ENCODE results near the gene RNFT2.
"Not testable (repeated sequence)": the region's sequence is repeated elsewhere in the genome, so short reads cannot be mapped to it uniquely, and the experiment has no call there.

The RNFT2 gene

DNA sequence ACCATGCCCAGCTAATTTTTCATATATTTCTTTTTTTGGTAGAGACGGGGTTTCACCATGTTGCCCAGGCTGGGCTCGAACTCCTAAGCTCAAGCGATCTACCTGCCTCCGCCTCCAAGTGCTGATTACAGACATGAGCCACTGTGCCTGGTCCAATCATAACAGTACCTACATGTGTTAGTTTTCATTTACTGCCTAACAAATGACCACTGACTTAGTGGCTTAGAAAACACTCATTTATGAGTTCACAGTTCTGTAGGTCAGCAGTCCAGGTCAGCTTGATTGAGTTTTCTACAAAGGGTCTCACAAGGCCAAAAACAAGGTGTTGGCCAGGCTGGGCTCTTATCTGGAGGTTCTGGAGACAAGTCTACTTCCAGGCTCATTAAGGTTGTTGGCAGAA lies 60.6 kb downstream of the RNFT2 start:
- no peak for DNase-seq

DNA sequence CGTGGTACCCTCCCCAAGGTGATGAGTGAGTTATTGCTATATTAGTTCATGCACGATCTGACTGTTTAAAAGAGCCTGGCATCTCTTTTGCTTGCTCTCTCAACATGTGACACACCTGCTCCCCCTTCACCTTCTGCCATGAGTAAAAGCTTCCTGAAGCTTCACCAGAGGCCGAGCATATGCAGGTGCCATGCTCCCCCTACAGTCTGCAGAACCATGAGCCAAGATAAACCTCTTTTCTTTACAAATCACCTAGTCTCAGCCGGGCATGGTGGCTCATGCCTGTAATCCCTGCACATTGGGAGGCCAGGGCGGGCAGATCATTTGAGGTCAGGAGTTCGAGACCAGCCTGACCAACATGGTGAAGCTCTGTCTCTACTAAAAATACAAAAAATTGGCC lies 61.8 kb downstream of the RNFT2 start:
- DNase-seq: no peak

DNA sequence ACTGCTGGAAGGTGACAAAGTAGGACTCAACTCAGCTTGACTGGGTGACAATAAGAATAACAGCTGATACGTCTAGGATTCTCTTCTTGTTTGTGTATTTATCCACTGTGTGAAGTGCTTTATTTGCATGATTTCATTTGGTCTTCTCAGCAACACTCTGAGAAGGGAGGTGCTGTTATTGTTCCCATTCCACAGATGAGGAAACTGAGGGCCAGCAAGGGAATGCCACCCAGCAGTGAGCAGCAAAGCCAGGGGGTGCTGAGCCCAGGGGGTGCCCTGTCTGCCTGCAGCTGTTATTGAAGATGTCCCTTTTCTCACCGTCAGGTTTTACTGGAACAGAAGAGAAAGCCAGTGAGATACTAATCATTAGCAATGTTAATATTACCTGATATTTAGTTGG lies 62.8 kb downstream of the RNFT2 start:
- DNase-seq: no peak

DNA sequence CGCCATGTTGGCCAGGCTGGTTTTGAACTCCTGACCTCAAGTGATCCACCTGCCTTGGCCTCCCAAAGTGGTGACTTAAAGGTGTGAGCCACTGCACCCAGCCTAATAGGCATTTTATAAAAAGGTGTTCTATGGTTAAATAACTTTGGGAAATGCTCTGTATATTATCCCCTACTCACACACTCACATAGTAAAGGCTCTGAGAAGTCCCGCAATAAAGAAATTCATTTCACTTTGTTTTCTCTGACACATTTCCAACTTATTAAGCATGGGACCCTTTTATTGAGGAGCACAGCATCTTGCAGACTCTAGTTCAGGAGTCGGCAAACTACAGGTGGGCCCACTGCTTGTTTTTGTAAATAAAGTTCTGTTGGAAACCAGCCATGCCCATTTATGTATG lies 63.9 kb downstream of the RNFT2 start:
- DNase-seq: no peak

DNA sequence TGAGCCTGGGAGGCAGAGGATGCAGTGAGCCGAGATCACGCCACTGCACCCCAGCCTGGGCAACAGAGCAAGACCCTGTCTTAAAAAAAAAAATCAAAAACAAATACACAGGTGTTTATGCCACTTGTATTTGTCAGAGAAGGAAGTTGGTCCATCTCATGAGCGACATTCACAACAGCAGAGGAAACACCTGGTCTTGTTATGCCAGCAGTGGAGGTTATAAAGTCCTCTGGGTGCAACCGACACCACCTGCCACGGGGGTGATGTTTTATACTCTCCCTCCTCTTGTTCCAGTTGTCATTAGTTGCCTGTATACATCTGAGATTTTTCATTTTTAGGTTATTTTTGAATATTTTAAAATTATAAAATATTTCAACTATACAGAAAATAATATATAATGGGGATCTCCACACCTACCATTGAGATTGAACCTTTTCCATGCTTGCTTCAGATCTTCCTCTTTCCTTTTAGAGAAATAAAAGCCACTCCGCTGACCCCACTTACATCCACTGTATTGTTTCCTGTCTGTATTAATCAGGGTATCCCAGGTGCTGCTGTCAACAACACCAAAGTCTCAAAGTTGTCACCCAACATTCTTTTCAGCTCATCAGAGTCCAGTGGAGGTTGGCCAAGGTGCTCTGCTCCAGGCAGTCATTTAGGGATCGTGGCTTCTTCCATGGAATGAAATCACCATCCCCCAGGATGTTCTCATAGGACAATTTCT lies 65.1 kb downstream of the RNFT2 start:
- no peak for DNase-seq

DNA sequence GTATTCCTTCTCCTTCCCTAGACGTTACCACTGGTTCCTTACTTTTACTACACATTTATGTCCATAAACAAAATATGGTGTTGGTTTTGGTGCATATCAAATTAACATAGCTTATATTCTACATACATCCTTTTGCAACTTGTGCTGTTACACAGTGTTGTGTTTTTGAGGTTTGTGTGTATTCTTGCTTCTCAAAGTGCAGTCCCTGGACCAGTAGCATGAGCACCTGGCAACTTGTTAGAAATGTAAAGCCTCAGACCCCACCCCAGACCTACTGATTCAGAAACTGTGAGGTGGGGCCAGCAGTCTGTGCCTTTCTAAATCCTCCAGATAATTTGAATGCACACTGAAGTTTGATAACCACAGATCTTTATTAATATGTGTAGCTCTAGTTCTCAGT lies 65.9 kb downstream of the RNFT2 start:
- no peak for DNase-seq

DNA sequence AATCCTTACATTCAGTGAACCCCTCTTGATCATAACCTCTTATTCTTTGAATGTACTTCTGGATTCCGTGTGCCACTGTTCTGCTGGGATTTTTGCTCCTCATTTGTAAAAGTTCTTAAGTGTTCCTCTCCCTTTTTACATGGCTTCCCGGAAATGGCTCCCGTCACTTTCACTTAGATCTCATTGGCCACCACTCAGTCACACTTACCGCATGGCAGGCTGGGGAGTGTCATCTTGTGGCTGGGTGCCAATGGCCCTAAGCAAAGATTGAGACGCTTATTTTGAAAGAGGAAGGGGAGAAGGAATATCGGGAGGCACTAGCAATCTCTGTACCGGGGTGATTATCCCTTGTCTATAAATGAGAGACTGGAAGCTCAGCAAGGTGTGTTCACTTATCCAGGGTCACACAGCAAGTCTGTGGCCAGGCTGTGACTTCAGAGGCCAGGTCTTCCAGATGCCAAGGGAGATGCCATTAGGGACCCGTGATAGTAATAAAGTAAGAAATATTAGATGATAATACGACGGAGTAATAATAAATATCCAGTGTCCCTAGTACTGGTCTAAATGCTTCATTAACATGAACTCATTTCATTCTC lies 68.8 kb downstream of the RNFT2 start:
- no peak for DNase-seq

DNA sequence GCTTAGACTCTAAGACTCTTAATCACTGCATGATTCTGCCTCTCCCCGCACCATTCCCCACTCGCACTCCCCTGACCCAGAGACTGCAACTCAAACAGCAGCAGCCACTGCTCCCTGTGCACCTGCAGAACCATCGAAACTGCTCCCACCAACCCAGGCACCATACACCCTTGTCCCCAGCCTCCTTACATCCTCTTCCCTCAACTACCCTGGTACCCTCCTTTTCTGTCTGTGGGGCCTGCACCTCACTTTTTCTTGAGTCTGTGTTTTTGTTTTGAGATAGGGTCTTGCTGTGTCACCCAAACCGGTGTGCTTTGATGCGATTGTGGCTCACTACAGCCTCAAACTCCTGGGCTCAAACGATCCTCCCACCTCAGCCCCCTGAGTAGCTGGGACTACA lies 69.4 kb downstream of the RNFT2 start:
- no peak for DNase-seq

DNA sequence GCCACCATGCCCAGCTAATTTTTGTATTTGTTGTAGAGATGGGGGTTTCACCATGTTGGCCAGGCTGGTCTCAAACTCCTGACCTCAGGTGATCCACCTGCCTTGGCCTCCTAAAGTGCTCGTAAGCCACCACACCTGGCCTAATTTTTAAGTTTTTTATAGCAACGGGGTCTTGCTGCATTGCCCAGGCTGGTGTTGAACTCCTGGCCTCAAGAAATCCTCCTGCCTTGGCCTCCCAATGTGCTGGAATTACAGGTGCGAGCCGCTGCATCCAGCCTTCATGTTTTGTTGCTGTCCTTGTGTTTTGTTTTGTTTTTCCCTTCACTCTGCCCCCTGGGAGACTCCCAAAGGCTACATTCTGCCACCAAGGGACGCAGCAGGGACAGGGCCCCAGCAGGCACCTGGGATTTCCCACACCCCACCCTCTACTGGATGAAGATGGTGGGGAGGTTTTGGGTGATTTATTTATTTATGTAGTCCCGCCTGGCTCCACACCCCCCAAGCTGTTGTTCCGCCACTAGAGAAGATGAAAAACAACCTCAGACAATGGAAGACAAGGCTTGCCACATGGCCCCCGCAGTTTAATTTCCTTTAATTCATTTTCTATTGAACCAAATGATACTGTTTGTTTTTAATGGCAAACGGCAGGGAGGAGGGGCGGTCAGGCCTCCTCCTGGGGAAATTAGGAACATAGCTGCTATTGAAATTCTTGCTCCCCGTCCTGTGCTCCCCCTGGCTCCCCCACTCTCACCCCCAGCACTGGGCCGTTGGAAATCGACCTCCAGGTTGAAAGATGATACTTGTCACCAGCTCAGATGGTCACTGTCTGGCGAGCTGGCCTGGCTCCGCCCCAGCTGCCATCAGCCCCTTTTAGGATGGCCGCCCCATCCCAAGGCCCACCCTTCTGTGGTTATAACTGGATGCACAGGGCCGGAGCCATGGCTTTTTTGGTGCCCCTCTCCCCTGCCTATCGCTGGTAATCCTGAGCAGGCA lies 70.3 kb downstream of the RNFT2 start:
- no peak for DNase-seq

DNA sequence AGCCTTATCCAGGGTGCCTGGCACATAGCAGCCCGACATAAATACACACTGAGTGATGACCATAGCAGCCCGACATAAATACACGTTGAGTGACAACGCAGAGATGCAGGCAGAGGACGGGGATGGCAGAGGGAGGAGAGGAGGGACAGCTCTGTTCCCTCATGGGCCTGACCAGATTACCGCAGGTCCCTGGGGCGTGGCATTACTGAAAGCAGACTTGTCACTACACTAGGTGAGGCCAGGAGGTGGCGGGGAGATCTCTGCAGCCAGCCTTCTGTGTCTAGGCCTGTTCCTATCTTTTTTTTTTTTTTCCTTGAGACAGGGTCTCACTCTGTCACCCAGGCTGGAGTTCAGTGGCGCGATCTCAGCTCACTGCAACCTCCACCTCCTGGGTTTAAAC lies 74.1 kb downstream of the RNFT2 start:
- no peak for DNase-seq

DNA sequence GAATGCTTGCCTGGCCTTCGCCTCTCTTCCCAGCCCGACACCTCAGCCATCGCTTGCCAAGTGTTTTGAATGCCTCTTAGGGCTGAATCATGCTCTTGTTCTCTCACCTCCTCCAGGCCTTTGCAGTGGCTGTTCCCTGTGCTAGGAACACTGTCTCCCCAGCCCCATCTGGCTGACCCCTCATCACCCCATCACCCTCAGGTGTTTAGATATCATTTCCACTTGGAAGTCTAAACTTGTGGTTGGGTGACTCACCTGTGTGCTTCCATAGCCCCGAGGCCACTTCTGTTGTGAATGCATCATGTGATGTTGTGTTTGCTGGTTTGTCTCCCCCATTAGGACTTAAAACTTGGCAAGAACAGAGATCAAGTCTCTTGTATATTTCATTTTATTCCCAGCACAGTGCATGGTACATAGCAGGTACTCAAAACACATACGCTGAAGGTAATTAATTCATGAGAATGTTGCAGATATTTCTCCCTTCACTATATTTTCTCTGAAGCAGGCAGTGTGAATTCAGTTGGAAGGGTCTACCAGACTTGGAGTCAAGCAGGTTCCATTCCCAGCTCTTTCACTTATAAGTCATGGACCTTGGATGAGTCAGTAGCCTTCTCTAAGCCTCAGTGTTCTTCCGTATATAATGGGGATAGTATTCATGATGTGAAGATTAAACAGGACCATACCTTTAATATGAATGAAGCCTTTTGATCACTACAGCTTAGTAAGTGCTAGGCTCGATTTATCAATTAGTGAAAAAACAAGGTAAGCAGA lies 75.3 kb downstream of the RNFT2 start:
- DNase-seq: no peak

DNA sequence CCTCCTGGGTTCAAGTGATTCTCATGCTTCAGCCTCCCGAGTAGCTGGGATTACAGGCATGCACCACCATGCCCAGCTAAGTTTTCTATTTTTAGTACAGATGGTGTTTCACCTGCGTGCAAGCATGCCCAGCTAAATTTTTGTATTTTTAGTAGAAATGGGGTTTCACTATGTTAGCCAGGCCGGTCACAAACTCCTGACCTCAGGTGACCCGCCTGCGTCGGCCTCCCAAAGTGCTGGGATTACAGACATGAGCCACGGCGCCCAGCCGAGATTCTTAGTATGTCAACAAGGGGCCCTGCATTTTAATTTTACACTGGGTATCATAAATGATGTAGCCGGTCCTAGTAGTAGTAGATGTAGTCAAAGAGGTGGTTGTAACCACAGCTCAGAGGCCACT lies 76.7 kb downstream of the RNFT2 start:
- not testable (repeated sequence) for DNase-seq

DNA sequence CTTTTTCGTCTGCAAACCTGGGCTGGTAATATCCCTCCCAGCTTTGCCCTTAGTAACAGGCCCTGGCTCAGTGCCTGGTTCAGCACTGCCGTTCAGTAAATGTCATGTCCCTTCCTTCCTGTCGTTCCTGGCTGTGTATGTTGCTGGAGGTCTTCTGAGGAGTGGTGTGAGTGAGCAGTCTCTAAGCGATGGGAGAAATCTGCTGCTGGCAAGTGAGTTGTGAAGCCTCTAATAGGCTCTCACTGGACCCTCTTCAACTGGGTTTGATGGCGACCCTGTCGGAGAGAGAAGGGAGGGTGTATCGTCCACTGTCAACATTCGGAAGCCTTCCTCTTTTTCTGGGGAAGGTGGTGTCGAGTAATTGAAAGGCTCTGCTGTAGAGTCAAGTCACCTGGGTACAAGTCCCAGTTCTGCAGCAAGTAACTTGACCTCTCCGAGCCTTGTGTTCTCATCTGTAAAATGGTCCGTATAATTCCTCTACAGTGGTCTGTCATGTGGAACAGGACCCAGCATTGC lies 80.3 kb downstream of the RNFT2 start:
- no peak for DNase-seq

DNA sequence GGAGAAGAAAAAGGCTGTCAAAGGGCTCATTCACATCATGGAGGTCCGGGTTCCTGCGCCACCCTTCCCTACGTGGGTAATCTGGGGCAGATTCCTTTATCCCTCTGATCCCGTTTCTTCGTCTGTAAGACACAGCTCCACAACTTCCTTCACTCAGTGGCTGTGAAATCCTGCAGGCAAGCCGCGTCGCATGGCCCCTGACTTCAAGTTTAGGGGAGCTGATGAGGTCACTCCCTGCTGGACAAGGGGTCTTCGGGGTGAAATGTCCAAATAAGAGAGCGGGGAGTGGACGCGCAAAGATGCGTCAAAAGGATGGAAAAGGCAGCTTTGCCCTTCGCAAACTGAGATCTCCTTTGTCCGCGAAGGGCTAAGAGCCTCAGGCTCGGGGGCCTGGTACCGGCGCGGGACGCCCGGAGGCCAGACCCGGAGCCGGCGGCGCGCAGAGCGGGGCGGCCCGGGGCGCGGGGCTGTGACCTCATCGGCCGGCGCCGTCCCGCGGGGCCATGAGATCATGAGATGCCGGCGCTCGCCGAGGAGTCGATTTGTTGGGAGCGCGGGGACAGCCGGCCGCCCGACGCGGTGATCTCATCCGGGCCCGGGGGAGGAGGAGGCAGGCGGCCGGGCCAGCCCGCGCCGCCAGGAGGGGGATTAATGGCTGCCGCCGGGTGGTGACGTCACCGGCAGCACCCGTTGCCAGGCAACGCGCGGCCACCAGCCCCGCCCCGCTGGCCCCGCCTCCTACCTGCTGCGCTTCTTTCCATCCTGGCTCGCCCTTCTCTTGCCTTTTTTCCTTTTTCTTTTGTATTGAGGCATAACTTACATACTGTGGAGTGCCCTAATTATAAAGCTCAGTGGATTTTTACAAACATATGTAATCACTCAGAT lies 81.1 kb downstream of the RNFT2 start:
- peak; percentile 66 for DNase-seq

DNA sequence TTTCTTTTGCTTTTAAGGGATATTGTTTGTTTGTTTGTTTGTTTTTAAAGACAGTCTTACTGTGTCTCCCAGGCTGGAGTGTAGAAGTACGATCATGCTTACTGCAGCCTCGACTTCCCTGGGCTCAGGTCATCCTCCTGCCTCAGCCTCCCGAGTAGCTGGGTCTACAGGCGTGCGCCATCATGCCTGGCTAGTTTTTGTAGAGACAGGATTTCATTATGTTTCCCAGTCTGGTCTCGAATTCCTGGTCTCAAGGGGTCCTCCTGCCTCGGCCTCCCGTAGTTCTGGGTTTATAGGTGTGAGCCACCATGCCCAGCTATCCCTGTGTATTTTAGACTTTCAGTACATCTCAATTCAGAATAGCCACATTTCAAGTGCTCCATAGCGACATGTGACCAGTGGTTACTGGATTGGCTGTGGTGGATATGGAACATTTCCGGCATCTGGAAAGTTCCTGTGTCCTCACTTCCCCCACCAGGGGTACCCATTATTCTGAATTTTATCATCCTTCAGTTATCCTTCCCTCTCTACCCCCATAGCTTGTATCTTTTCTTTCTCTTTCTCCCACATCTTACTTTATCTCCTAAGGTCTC lies 82.0 kb downstream of the RNFT2 start:
- no peak for DNase-seq

DNA sequence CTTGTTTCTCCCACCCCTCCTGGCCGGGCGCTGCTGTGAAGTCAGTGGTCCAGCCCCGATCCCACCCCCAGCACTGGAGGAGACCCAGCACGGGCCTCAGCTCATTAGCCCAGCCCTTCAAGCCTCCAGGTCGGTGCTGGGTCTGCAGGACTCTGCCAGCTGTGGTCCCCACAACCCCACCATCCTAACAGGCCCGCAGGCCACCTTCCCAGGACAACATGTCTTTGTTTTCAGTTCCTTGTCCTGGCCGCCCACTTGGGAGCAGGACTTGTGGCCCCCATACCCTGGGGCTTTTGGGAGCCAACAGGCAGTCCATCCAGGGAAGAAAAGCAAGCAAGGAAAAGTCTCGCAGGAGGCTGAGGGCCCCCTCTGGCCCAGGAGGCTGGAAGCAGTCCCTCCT lies 83.2 kb downstream of the RNFT2 start:
- DNase-seq: no peak

DNA sequence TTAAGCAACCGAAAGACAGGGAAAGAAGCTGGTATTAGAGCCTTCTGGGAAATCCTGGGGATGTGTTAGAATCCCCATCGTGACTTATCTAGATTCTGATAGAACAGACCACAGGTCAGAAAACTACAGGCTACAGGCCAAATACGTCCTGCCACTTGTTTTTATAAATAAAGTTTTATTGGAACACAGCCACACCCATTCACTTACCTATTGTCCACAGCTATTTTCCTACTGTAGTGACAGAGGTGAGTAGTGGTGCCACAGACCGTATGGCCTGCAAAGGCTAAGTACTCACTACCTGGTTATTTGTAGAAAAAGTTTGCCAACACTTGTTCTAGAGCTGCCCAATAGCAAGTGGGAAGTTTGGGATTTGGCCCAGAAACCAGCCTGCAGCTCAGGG lies 89.3 kb downstream of the RNFT2 start:
- DNase-seq: no peak

DNA sequence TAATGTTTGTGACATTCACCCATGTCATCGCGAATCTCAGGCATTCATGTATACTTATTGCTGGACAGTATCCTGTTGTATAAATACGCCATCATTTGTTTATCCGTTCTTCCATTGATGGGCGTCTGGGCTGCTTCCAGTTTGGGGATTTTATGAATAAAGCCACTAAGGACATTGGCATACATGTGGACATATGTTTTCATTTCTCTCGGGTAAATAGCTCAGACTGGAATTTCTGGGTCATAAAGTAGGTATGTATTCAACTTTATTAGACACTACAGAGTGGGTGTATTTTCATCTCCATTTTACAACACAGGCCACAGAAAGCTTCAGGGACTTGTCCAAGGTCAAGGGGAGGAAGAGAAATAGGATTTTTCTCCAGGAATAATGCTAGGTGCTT lies 94.2 kb downstream of the RNFT2 start:
- no peak for DNase-seq

DNA sequence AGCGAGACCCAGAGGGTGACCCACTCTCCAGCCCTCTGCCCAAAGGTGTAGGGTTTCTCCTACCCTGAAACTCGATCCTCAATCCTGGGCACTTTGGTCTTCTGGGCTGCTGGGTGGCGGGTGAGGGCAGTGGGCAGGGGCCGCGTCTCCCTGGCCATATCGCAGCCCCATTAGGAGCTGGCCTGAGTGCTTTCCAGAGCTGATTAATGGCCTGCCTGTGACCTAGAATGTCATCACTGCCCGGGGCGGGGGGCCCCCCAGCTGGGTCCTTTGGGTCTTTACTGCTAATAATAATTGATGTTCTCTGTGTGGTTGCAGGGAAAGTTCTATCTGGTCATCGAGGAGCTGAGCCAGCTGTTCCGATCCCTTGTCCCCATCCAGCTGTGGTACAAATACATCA lies 95.4 kb downstream of the RNFT2 start:
- no peak for DNase-seq

DNA sequence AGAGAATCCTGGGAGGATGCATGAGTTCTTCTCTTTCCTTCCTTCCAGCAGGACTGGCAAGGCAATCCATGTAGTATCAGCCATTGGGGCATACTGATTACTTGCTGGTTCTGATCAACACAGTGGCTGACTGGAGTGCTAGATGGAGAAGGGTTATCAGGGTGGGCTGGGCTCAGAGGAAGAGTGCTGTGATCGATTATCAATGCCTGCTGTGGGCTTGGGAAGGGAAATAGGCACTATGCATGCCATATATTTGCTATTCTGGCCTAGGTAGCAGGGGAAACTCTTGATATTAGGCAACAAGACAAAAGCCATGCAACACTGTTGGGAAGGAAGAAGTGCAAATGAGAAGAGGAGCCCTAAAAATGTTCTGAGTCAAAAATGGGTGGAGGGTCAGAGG lies 97.4 kb downstream of the RNFT2 start:
- DNase-seq: no peak

DNA sequence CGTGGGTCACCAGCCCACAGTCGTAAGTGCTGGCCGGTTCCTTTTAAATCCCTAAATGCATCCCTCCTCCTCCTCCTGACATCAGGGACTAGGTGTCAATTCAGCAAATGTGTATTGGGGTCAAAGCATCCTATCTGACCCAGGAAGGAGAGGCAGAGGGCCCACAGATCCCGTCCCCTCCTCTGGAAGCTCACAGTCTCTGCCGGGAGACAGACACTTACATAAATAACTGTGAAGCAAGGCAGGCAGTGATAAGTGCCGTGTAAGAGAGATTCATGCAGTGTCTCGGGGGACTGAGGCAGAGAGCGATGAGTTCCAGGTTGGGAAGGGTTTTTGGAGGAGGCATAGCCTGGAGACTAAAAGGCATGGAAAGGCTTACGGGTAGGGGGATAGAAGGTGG lies 99.0 kb downstream of the RNFT2 start:
- DNase-seq: no peak
